ENCODE results near the gene ATP6AP2.

DNA sequence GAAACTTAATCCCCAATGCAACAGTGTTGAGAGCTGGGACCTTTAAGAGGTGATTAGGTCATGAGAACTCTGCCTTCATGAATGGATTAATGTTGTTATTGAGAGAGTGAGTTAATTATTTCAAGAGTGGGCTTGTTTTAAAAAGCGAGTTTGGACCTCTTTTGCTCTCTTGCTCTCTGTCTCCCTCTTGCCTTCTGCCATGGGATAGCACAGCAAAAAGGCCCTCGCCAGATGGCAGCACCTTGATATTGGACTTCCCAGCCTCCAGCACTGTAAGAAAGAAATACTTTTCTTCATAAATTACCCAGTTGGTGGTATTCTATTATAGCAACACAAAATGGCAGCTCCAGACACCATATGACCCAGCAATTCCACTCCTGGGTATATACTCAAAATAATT is 7.0 kb upstream of the ATP6AP2 start:
- TF ChIP-seq BRCA1 (IDR thresholded peaks at IDR 0.05; ENCODE audit: low read depth, low read length) (no peak), SIN3A (conservative IDR thresholded peaks at IDR 0.05 in 1 of 2, IDR thresholded peaks at IDR 0.05 in 1 of 2; ENCODE audit: low read depth in 1 of 2, low read length in 2 of 2) (no peak), MAFK (IDR thresholded peaks at IDR 0.05; ENCODE audit: low read depth, low read length) (no peak), POLR2A (IDR thresholded peaks at IDR 0.05; ENCODE audit: control extremely low read depth in 1 of 2, low read depth in 2 of 2, low read length in 2 of 2) (no peak), POLR2AphosphoS5 (IDR thresholded peaks at IDR 0.05; ENCODE audit: low read depth, low read length) (no peak), KDM5A (IDR thresholded peaks at IDR 0.05; ENCODE audit: low read length) (no peak), EP300 (IDR thresholded peaks at IDR 0.05; ENCODE audit: borderline replicate concordance in 1 of 2, low read depth in 2 of 2, low read length in 2 of 2) (no peak), CREB1 (IDR thresholded peaks at IDR 0.05) (no peak)
- TF ChIP-seq, protein P1, sequence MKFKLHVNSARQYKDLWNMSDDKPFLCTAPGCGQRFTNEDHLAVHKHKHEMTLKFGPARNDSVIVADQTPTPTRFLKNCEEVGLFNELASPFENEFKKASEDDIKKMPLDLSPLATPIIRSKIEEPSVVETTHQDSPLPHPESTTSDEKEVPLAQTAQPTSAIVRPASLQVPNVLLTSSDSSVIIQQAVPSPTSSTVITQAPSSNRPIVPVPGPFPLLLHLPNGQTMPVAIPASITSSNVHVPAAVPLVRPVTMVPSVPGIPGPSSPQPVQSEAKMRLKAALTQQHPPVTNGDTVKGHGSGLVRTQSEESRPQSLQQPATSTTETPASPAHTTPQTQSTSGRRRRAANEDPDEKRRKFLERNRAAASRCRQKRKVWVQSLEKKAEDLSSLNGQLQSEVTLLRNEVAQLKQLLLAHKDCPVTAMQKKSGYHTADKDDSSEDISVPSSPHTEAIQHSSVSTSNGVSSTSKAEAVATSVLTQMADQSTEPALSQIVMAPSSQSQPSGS (IDR thresholded peaks at IDR 0.05; ENCODE audit: low read length): no peak
